ENCODE measurements around the gene NCK1.

The NCK1 gene

DNA sequence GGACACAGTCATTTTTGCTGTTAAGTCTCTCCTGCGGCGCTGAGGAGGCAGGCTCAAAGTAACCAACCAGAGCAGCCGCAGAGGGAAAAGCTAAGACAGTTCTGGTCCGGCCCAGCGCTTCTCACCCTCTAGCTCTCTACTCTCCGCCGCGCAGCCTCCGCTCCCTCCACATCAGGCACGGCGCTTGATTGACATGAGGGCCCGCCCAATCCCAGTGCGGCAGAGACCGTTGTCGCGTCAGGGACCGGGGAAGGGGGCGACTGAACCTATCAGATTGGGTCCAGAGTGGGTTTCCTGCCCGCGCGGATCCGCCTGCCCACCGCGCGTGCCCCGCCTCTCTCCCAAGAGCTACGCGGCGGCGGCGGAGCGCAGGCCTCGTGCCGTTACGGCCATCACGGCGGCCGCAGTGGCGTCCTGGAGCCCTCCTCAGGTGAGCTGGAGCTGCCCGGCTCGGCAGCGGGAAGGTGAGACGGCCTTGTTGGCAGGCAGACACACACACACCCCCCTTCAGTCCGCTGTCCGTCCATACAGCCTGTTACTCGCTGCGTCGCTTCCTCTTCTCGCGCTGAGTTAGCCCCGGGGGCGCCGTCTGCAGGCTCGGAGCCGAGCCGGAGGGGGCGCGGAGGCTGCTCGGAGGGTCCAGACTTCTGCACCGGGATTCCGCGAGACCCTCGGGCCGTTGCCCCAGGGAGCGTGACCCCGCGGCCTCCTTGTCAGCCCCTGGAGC is at the start of gene NCK1:
NCK1 (plus strand) TSS at position 319 of the 727 bp plus-strand sequence. CDS start 65,794 bp downstream, outside the sequence.
- peak; percentile 99 for DNase-seq (ENCODE audit: low read depth)

DNA sequence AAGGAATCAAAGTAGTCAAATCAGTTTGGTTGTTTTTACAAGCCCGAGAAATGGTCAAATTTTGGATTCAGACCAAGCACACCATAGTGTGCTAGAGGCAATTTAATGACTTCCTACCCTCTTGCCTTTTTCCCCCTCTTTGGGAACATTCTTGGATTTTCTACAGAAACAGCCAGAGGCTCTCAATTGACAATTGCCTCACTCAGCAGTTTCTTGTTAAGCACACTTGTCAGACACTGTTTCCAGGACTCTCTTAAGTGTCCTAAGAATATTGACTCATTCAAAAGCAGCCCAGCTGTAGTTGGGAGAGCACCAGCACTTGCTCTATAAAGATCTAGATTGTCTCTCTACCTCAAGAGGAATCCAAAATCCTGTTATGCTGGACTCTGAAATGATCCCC is 44.6 kb upstream of the NCK1 start:
- peak; percentile 49 for DNase-seq (ENCODE audit: low read depth)

DNA sequence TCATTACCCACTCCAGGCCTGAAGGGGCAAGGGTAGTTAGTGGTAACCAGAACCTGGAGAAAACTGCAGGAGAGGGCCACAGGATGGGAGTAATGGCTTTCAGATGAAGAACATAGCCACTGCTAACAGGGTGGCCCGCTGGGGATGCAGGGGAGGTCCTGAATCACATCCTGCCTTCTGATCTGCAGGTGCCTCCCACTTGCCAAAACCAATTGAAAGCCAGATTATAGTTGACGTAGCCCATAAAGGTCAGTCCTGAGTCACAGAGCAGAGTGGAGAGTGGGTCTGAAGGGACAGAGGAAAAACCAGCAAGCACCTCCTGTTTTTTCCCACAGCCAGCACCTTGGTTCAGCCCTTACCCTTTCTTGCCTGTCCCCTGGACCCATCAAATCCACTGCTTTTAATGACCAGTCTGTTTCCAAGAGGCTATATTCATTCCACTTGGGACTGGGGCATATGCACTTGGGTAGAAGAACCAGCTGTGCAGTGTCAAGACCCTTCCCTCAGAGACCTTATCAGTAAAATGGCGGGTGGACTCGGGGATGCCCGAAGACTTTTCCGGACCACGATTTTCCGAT is 43.7 kb upstream of the NCK1 start:
- peak; percentile 97 for DNase-seq (ENCODE audit: low read depth)

DNA sequence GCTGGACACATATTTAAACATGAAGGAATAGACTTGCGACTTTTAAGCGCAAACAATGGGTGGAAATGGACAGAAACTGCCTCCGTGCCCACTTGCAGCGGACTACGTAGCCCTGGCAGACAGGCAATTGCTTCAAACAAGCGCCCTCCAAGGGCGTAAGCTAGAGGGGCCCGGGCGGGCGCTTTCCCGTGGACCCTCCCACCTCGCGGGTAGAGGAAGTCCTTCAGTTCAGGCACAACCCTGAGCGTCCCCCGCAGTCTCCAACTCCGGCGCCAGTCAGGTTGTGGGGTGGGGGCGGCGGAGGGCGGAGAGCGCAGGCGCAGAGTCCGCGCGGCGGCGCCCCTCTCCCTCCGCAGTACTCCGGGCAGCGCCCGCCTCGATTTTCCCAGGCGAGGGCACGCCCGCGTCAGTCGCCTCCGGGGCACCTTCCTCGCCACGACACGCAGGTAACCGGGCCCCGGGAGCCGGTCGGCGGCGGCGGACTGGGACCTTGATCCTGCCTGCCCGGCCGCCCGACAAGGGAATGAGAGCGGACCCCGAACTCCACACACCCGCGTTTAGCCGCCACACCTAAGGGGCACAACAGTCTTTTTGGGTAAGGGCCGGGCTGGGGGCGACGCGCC is 43.1 kb upstream of the NCK1 start, which contains the start of gene SLC35G2:
SLC35G2 (plus strand) TSS at position 358 of the 623 bp plus-strand sequence. CDS start 35,335 bp downstream, outside the sequence.
- peak; percentile 77 for DNase-seq (ENCODE audit: low read depth)

DNA sequence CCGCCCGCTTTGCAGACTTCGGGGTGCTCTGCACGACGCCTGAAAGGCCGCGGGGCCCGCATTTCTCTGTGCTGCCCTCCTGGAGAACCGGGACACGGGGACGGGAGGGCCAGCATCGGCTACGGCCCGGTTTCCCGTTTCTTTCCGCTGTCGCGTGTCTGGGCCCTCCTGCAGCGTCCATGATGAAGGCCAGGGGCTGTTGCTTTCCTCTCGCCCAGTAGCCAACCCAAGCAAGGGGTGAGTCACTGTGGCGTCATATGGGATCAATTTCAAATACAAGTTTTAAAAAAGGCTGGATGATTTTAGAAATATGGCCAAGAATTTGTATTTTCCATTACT is 42.6 kb upstream of the NCK1 start:
- peak; percentile 88 for DNase-seq (ENCODE audit: low read depth)

DNA sequence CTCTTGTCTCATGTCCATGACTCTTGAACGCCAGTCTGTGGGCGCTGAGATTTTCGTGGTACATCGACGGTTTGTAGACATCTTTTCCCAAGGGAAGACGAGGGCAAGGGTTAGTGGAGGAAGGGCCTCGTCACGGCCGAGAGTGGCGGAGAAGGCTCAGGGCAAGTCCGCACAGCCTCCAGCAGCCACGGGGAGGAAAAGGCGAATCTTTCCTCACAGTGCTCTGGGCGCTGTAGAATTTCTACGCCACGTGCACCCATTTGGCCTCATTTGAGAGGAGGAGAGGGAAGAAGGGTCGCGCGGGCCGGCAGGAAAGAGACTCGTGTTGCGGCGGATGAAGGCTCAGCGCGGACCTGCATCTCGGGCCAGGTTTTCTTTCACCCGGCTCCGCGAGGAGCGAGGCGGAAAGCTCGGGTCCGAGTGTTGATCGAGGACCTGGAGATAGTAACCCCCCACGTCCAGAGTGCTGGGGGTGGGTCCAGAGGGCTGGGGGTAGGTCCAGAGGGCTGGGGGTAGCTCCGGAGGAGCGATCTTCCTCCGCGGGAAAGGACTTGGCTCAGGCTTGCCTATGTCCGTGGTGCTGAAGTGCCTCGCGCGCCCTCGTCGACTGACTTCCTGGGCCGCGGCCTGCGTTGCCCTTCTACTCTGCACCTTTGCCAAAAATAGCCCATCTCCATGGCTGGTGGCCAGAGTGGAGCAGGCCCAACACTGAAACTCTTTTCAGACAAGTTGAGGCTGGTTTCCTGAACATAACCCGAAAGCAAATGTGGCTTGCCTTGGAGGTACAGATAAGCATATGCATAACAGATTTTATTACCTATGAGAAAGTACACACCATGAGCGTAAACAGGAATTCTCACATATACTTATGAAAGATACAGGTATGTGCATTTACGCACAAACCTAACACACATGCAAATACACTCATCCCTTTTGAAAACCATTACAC is 42.0 kb upstream of the NCK1 start:
- DNase-seq (ENCODE audit: low read depth) = peak; percentile 73

DNA sequence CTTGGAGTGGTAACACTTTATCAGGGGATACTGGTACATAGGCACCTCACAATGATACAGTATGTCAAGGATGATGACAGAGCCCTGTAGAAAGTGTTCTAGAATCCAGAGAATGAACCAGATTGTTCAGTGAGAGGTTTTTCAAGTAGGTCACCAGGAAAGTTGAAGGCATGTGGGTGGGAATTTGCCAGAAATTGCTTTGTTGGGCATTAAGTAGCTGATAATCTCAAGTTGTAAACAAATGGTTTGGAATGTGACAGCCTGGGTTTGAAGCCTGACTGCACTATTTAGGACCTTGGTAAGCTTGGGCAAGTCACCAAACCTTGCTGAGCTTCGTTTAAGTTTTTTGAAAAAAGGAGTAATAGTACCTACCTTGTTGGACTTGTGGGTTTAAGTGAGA is 30.5 kb upstream of the NCK1 start:
- DNase-seq (ENCODE audit: low read depth) = no peak

DNA sequence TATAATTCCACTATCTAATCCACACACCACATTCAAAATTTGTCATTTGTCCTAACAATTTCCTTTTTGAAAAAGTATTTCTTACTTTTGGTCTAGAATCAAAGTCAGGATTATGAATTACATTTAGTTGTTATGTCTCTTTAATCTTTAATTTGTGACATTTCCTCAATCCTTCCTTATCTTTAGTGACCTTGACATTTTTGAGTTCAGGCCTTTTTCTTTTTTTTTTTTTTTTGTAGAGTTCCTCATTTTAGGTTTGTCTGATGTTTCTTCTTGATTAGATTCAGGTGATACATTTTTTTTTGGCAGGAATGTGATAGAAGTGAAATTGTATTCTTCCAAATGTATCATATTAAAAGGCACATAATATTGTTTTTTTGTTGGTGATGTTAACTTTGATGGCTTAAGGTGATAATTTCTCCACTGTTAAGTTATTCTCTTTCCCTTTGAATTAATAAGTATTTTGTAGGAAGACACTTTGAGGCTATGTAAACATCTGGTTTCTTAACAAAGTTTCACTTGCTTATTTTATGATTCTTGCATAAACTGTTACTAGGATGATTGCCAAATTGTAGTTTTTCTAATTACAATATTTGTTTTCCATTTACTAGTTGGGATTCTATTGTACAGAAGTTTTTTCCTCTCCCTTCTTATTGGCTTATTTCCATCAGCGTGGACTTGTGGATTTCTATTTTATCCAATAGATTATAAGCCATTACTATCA is 26.8 kb upstream of the NCK1 start:
- no peak for DNase-seq (ENCODE audit: low read depth)

DNA sequence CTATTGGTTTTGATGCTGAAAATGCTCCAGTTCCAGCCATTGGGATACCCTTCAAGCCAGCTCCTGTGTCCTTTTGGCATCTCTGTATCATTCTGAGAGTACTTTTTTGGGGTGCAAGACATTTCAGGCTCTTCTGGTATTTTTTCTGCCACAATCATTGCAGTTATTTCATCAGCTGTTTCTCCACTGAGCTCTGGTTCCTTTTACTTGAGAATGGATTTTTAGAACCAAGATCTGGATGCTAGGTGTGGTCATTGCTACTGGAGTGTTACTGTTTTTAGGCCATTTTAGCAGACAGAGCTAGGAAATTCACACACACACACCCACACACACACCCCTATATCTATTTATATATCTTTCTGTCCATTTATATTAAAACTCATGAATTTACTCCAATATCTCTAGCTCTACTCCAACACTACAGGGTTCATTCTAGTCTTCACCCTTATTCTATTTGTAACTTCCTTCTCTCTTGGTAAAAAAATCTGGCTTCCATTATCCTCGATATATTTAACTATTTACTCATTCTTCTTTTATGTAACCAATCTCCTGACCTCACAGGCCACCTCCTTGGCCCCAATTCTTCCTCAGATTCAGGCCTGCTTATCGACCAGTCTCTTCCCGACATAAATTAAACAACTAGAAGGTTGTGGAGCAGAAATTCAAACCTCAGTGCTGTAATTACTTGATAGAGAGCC is 26.0 kb upstream of the NCK1 start:
- DNase-seq (ENCODE audit: low read depth) = no peak

DNA sequence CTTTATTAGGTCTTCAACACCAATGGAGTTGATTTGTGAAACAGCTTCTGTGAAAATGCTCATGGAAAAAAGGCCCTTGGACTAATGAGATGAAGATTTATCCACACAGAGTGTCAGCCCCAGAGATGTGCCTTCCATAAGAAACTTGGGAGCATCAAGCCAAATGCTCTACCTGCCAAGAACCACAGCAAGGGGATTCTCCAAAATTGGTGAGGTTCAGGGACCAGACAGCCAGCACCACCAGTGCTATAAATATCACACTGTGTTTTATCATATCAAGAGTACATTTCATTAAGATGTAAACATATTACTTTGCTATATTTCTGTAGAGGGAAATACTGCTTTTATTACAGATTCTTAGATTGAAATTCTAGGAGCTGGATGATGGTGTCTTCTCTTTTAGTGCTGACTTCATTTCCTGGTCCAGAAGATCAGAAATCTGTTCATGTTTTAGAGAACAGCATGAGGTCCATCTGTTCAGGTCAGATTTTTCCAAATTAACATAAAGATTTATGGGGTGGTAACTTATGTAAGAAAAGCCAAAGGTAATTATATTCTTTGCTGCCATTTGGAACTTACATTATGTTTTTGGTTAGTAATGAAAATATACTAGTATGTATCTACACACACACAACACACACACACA is 25.4 kb upstream of the NCK1 start:
- no peak for DNase-seq (ENCODE audit: low read depth)

DNA sequence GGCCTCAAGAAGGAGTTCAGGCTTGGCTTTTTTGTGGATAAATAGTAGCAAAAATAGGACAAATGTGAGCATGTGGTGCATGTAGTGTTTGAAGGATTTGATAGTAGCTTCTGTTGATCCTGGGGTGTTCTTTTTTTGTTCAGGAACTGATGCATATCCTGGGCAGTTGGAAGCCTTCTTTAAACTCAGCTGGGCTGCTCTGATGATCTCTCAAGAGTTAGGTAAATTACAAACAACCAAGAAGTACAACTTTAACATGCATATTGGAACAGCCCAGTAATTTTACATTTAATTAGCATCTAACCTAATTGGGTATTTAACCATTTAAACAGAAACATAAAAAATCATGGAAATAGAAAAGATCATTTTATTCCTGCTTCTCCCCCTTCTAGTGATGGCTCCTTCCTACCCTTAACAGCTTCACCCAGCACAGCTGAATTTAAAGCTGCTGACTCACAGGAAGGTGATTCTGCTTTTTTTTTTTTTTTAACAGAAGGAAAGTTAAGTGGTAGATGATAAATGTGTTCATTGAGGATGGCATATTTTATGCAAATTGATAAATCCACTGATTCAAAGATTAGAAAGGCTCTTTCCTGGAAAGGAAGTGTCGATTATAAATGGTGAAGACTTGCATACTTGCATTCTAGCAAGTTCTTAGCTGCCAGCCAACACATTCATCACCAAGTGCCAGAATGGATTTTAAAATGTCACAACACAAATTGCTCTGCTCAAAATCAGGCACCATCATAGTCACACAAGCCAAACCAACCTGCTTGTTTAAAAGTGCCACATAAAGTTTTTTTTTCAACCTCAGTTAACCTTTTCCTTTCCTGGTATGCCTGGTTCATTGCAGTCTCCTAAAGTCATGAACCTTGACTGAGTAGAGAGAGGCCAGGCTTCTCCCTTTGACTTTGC is 23.1 kb upstream of the NCK1 start:
- DNase-seq (ENCODE audit: low read depth) = peak; percentile 83

DNA sequence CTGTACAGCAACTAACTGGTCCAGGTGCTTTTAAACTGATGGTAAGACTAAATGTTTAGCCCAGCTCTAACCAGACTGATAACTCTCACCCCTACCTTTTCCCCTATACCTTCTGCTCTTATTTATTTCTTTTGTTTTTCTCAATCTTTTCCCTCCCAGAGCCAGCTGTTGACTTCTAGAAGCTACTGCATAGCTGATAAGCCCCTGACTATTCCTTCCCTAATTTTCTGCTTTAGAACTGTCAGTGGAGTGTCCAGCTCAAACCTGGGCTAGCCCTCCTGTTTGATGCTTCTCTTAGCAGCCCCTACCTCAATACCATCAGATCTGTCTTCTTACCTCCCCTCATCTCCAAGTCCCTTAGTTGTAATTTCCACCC is 22.5 kb upstream of the NCK1 start:
- no peak for DNase-seq (ENCODE audit: low read depth)

DNA sequence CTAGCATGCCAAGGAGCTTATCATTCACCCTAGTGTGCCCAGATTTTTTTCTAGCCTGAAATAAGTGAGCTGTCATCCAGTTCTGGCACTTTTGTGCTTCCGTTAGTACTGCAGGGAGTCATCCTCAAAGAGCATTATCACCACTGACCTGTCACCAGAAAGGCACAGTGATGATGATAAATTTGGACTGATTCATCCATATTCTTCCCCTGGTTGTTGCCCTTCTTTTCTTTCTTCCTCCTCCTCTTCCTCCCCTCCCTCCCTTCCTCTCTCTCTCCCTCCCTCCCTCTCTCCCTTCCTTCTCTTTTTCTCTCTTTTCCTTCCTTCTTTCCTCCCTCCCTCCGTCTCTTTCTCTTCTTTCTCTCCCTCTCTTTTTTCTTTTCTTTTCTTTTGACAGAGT is 21.8 kb upstream of the NCK1 start:
- DNase-seq (ENCODE audit: low read depth) = peak; percentile 54

DNA sequence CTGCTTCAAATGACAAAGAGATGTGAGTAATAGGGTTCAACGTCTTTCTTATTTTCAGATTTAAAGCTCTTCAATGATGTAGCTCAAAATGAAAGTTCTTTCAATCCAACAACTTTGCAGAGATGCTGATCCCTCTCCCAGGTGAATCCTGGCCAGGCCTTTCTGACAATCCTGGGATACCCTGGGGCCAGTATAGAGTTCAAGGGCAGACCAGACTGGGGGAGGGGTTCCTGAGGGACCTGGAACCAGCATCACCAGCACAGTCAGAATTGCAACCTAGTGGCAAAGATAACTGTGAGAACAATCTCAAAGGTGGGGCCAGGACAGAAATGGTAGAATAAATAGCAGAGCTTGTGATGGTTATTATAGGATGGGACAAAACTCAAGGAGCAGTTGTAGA is 19.7 kb upstream of the NCK1 start:
- no peak for DNase-seq (ENCODE audit: low read depth)

DNA sequence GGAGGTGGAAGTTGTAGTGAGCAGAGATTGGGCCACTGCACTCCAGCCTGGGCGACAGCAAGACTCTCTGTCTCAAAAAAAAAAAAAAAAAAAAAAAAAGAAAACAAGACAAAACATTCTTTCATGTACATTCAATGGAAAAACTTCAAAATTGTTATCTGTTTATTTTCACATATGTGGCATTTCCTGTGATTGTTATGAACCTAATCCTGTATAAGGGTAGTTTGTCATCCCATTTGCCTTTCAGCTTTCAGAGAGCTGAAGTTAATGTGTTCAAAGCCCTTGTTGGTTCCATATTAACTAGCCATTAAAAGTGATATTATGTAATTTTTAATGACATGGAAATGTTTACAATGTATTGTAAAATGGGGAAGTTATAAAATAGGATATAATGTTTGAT is 17.3 kb upstream of the NCK1 start:
- DNase-seq (ENCODE audit: low read depth) = no peak

DNA sequence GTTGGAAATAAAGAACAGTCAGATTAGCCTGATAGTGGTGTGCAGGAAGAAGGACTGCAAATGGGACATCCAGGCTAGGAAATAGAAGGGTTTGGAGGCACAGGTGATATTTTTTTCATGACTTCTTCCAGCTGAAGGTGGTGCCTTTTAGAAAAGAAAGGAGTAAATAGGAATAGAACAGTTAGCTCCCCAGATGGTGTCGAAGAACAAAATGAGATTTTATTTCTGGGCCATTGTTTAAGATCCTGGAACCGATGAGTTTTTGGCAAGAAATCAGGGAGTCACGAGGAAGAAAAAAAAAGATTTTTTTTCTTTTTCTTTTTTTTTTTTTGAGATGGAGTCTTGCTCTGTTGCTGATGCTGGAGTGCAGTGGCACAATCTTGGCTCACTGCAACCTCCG is 9.8 kb upstream of the NCK1 start:
- no peak for DNase-seq (ENCODE audit: low read depth)

DNA sequence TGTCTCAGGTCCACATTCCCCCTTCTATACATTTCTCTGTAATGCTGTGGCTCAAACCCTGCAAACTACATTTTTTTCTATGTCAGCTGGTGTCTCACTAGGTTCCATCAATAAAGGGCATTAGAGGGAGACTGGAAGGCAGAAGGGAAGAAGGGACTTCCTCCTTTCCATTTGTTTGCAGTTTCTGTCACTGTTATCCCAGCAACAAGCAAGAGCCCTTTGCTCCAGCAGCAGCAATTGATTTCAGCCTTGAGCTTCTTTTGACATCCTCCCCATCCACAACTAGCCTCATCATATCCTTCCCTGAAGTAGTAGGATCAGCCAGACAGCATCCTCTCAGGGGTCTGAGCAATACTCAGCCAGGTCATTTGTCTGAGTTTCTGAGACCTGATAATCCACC is 5.3 kb upstream of the NCK1 start:
- DNase-seq (ENCODE audit: low read depth) = no peak

DNA sequence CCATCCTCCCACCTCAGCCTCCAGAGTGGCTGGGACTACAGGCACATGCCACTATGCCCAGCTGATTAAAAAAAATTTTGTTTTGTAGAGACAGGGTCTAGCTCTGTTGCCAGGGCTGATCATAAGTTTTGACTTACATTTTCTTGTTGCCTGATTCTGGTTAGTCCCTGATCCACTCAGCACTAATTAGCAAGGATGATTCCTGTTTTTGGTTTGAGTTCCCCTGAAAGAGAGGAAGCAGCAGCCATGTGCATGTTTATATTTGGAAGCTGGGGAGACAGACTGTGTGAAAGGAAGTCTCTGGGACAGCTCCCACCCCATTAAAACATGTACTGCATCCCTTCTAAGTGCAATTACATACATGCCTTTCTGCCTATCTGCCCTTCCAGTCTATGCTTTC is 3.6 kb upstream of the NCK1 start:
- DNase-seq (ENCODE audit: low read depth) = no peak

DNA sequence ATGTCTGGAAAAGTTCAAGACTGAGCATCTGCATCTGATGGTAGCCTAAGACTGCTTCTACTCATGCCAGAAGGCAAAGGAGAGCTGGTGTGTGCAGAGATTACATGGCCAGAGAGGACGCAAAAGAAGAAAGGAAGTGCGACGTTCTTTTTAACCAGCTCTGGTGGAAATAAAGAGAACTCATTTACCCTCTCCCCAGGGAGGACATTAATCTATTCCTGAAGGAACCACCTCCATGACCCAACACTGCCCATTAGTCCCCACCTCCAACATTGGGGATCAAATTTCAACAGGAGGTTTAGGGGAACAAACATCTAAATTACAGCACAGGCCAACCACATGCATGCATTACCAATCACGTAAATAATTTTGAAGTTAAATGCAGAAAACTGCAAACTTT is 1.5 kb upstream of the NCK1 start:
- no peak for DNase-seq (ENCODE audit: low read depth)
